Endothelial cell of umbilical vein (primary cell): ENCODE measurements around the gene MPZ. TPM values are rescaled to one million over a fixed set of nuclear protein-coding genes. Genes with fewer than 3 reads are reported as not detected.

Experiments
- Bru-seq: library from RNA; stranded (reverse); fragments of 400-500 nt; gene quantifications from one replicate; lab custom pipeline; 2021; lab: Mats Ljungman, UMichigan
- BruChase-seq, 2 experiments: library from RNA; stranded (reverse); fragments of 400-500 nt; gene quantifications; one replicate each; lab custom pipeline; 2021; lab: Mats Ljungman, UMichigan
- BruUV-seq: library from RNA; stranded (reverse); fragments of 400-500 nt; replicated peaks from 2 replicates; lab custom pipeline; 2021; lab: Mats Ljungman, UMichigan
- CTCF ChIA-PET: fragments of 300-600, 350-600 bp; sonication (Branson Sonifier 250); formaldehyde crosslinking; loops from one replicate; lab custom pipeline; 2021; ENCODE audit warnings: antibody characterized with exemption, inconsistent platforms; lab: Charles Lee
- POLR2A ChIA-PET: fragments of 300-600, 350-600 bp; sonication (Branson Sonifier 250); formaldehyde crosslinking; loops from one replicate; lab custom pipeline; 2021; ENCODE audit warnings: antibody characterized with exemption, inconsistent platforms; lab: Charles Lee
- DNase-seq: peaks from one replicate; pipeline ENCODE4 v3.0.0-alpha.2; 2011; ENCODE audit warnings: low read depth, low spot score
- FAIRE-seq: peaks from 2 replicates; lab custom pipeline; 2011; peaks lifted over from hg19 to GRCh38; lab: Jason Lieb, UNC
- H2AFZ ChIP-seq: 2 replicates; pipeline ENCODE4 v1.6.0; 2012; ENCODE audit warnings: low read depth, low read length, control low read depth, inconsistent platforms
- H3K27ac ChIP-seq: 2 replicates; pipeline ENCODE4 v1.5.1; 2011; ENCODE audit warnings: low read depth, mild to moderate bottlenecking, control low read depth, low read length, moderate library complexity; ENCODE audit not compliant: insufficient read depth
- H3K27me3 ChIP-seq, 2 experiments: 2 replicates each; pipeline versions ENCODE4 v1.6.0 to v1.6.1; 2011; ENCODE audit warnings: low read length in 2 of 2, mixed read lengths in 1 of 2; ENCODE audit not compliant: control insufficient read depth in 2 of 2, insufficient read depth in 2 of 2
- H3K36me3 ChIP-seq, 2 experiments: 2 replicates in 1 of 2; 3 replicates in 1 of 2; pipeline ENCODE4 v1.5.1; 2011; ENCODE audit warnings: low read length in 2 of 2, mild to moderate bottlenecking in 1 of 2, moderate library complexity in 1 of 2; ENCODE audit not compliant: control insufficient read depth in 2 of 2, insufficient read depth in 2 of 2; ENCODE audit errors: extremely low read depth in 1 of 2
- H3K4me1 ChIP-seq: 3 replicates; pipeline ENCODE4 v1.5.1; 2011; ENCODE audit warnings: mild to moderate bottlenecking, low read length; ENCODE audit not compliant: control insufficient read depth, insufficient read depth; ENCODE audit errors: extremely low read depth
- H3K4me2 ChIP-seq: 2 replicates; pipeline ENCODE4 v1.6.1; 2011; ENCODE audit warnings: low read length, control low read depth, mixed read lengths; ENCODE audit not compliant: insufficient read depth
- H3K4me3 ChIP-seq, 3 experiments: fragments of 200-600 bp in 1 of 3; sonication (generic), shearing (Covaris generic) in 1 of 3; replicated peaks in 1 of 3; 2 replicates each; pipeline ENCODE4 v1.5.1; 2011 to 2016; ENCODE audit warnings: control low read depth in 3 of 3, low read length in 3 of 3, mild to moderate bottlenecking in 2 of 3, inconsistent platforms in 1 of 3, low read depth in 1 of 3, moderate library complexity in 1 of 3; ENCODE audit not compliant: insufficient read depth in 1 of 3
- H3K79me2 ChIP-seq: 2 replicates; pipeline ENCODE4 v1.6.0; 2012; ENCODE audit warnings: low read length, inconsistent platforms; ENCODE audit not compliant: control insufficient read depth, insufficient read depth
- H3K9ac ChIP-seq: replicated peaks from 2 replicates; pipeline ENCODE3; 2011; ENCODE audit warnings: low read length, control low read depth; ENCODE audit not compliant: insufficient read depth; ENCODE audit errors: extremely low read depth
- H3K9me1 ChIP-seq: replicated peaks from 3 replicates; pipeline ENCODE4 v1.6.0; 2011; ENCODE audit warnings: mild to moderate bottlenecking, low read length; ENCODE audit not compliant: control insufficient read depth, insufficient read depth; ENCODE audit errors: extremely low read depth
- H3K9me3 ChIP-seq: replicated peaks from 2 replicates; pipeline ENCODE4 v1.5.1; 2012; ENCODE audit warnings: low read length, inconsistent platforms; ENCODE audit not compliant: control insufficient read depth, insufficient read depth
- H4K20me1 ChIP-seq: replicated peaks from 2 replicates; pipeline ENCODE3; 2011; ENCODE audit warnings: mild to moderate bottlenecking, low read length; ENCODE audit not compliant: control insufficient read depth, insufficient read depth; ENCODE audit errors: extremely low read depth
- EZH2 ChIP-seq: IDR thresholded peaks from 2 replicates; pipeline ENCODE4 v1.6.1; 2012; ENCODE audit warnings: borderline replicate concordance, low read depth, mild to moderate bottlenecking, moderate library complexity, low read length, inconsistent platforms; ENCODE audit not compliant: severe bottlenecking
- FOS ChIP-seq: IDR thresholded peaks from 2 replicates; pipeline ENCODE4 v1.6.1; 2011; ENCODE audit warnings: mild to moderate bottlenecking, low read length, moderate library complexity, borderline replicate concordance; ENCODE audit not compliant: insufficient read depth
- GATA2 ChIP-seq: IDR thresholded peaks from 2 replicates; pipeline ENCODE4 v1.7.0; 2011; ENCODE audit warnings: low read depth, mild to moderate bottlenecking, moderate library complexity, mixed read lengths, low read length; ENCODE audit not compliant: insufficient read length, insufficient read depth
- JUN ChIP-seq: IDR thresholded peaks from 2 replicates; pipeline ENCODE4 v1.6.1; 2011; ENCODE audit warnings: borderline replicate concordance, low read depth; ENCODE audit not compliant: insufficient read length, insufficient read depth
- MYC ChIP-seq: IDR thresholded peaks from one replicate; pipeline ENCODE4 v1.6.1; 2011; ENCODE audit warnings: mild to moderate bottlenecking, low read depth, low read length
- POLR2A ChIP-seq: IDR thresholded peaks from 2 replicates; pipeline ENCODE4 v1.6.1; 2012; ENCODE audit warnings: low read depth, mild to moderate bottlenecking, control low read depth, low read length
- POLR2AphosphoS5 ChIP-seq: IDR thresholded peaks from 2 replicates; pipeline ENCODE4 v1.6.1; 2012; ENCODE audit warnings: low read depth, mild to moderate bottlenecking, control low read depth, low read length, moderate library complexity; ENCODE audit not compliant: insufficient read depth
- dilution Hi-C: fragments of 300-500 bp; cut with MboI; formaldehyde crosslinking; loops from one replicate; pipeline ENCODE4 v1.15.0; 2019; ENCODE audit warnings: low sequenced_read_pairs; ENCODE audit not compliant: extremely low pct_ligation_motif_present
- intact Hi-C: fragments of 100-400 bp; cut with micrococcal nuclease; formaldehyde crosslinking; loops from one replicate; pipeline ENCODE4 v1.10.0; 2022
- long read RNA-seq: library from polyadenylated mRNA; stranded (forward); transcript quantifications from one replicate; pipeline ENCODE4 v2.0.0, GENCODE V29; 2021
- polyA minus RNA-seq, 3 experiments: library from RNA; depleted of rRNA, polyadenylated mRNA; stranded (reverse); fragments of >200 nt; gene quantifications; 1 replicate in 1 of 3; 2 replicates in 2 of 3; pipeline ENCODE4 v1.2.3, GENCODE V29; 2011
- polyA plus RNA-seq, 4 experiments: library from polyadenylated mRNA; depleted of rRNA in 3 of 4; stranded (reverse) in 3 of 4; unstranded in 1 of 4; fragments of >200 nt; gene quantifications; 2 replicates each; pipeline versions ENCODE4 v1.2.1 to v1.2.3, GENCODE V29; 2011 to 2012; ENCODE audit warnings: missing spikeins in 1 of 4
- total RNA-seq: library from RNA; stranded (reverse); gene quantifications from 2 replicates; pipeline ENCODE4 v1.2.3, GENCODE V29; 2021
- TF ChIP-seq, protein P1 (sequence below): IDR thresholded peaks from 2 replicates; pipeline ENCODE4 v1.6.1; 2011; ENCODE audit not compliant: insufficient read depth, insufficient read length
- TF ChIP-seq, protein P2 (sequence below), 2 donors: IDR thresholded peaks; 1 replicate in 1 of 2; 2 replicates in 1 of 2; pipeline ENCODE4 v1.5.1; 2011; ENCODE audit warnings: low read length in 2 of 2, mild to moderate bottlenecking in 2 of 2, moderate library complexity in 2 of 2, control low read depth in 1 of 2, inconsistent platforms in 1 of 2, low read depth in 1 of 2; ENCODE audit not compliant: insufficient read depth in 1 of 2; ENCODE audit errors: extremely low read depth in 1 of 2

Gene MPZ
- 1.3 and 2.0 TPM in 2 replicates for total RNA-seq
- polyA plus RNA-seq = 6.1 and 7.0 TPM in 2 replicates
- polyA plus RNA-seq (2011; cell fraction: cytosol; rRNA removed) = 5.5 and 5.7 TPM in 2 replicates
- 5.9 and 6.5 TPM in 2 replicates for polyA plus RNA-seq (2011; cell fraction: nucleus; rRNA removed)
- polyA plus RNA-seq (2012) = 0.86 and 1.2 TPM in 2 replicates
- polyA minus RNA-seq = 1.7 and 2.1 TPM in 2 replicates
- polyA minus RNA-seq (2011; cell fraction: cytosol; rRNA and poly(A)+ RNA removed) = 0.51 TPM
- polyA minus RNA-seq (2011; cell fraction: nucleus; rRNA and poly(A)+ RNA removed) = 1.8 and 3.0 TPM in 2 replicates
- Bru-seq, nascent RNA = percentile 28 among the genes with signal in this experiment
- BruChase-seq, experiment 1, labeled RNA remaining after a 6-hour chase = percentile 34 among the genes with signal in this experiment
- percentile 30 among the genes with signal in this experiment for BruChase-seq, experiment 2, labeled RNA remaining after a 2-hour chase
- long read RNA-seq, partial matches to known transcripts = 0 of 2 reads
- long read RNA-seq, other reads (novel, unspliced or antisense) = 2 of 2 reads

DNA sequence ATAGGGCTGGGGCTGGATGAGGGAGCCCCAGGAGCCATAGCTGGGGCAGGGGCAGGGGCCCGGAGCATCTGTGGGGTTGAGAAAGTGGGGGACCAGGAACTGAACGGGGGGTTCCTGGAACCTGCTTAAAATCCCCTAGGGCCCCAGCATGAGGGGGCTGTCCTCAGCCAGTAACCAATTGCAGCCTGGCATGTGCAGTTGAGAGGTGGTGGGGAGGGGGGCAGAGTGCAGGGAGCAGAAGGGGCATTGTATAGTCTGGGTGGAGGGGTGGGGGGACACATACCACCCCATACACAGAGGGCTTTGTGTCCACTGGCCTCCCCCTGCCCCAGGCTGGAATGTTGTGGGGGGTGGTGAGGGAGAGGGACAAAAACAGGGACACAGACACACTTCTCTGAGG, at the start of gene MPZ:
TSS of gene MPZ (minus strand) at position 101 of the 400 bp plus-strand sequence. CDS start at position 38, 63 bp downstream.
- no TSS peak for BruUV-seq
- Histone ChIP-seq H3K9ac (no peak within 1 kb of the TSS), H4K20me1 (no peaks in the 10 kb centered on the region), H3K36me3 (no peaks in the 10 kb centered on the region), H3K27ac (no peak within 1 kb of the TSS), H3K9me1 (no peaks in the 10 kb centered on the region), H3K4me2 (no peak within 1 kb of the TSS), H3K27me3 (no peaks in the 10 kb centered on the region), H3K4me1 (peaks cover 20% of the 10 kb centered on the region), H2AFZ (no peak within 1 kb of the TSS), H3K9me3 (no peaks in the 10 kb centered on the region), H3K4me3 (no peak within 1 kb of the TSS), H3K79me2 (peaks cover 4% of the 10 kb centered on the region)
- TF ChIP-seq, protein P1, sequence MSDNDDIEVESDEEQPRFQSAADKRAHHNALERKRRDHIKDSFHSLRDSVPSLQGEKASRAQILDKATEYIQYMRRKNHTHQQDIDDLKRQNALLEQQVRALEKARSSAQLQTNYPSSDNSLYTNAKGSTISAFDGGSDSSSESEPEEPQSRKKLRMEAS = no peak
- TF ChIP-seq EZH2 = no peak
- no peak for TF ChIP-seq GATA2
- TF ChIP-seq FOS = no peak
- no peak for TF ChIP-seq POLR2AphosphoS5
- TF ChIP-seq POLR2A = no peak
- no peak for TF ChIP-seq MYC
- TF ChIP-seq JUN = no peak
- TF ChIP-seq, protein P2, sequence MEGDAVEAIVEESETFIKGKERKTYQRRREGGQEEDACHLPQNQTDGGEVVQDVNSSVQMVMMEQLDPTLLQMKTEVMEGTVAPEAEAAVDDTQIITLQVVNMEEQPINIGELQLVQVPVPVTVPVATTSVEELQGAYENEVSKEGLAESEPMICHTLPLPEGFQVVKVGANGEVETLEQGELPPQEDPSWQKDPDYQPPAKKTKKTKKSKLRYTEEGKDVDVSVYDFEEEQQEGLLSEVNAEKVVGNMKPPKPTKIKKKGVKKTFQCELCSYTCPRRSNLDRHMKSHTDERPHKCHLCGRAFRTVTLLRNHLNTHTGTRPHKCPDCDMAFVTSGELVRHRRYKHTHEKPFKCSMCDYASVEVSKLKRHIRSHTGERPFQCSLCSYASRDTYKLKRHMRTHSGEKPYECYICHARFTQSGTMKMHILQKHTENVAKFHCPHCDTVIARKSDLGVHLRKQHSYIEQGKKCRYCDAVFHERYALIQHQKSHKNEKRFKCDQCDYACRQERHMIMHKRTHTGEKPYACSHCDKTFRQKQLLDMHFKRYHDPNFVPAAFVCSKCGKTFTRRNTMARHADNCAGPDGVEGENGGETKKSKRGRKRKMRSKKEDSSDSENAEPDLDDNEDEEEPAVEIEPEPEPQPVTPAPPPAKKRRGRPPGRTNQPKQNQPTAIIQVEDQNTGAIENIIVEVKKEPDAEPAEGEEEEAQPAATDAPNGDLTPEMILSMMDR (IDR thresholded peaks at IDR 0.05; ENCODE audit: extremely low read depth in 1 of 2, insufficient read depth in 1 of 2, low read depth in 1 of 2, low read length in 2 of 2) = no peak
- ChIA-PET POLR2A (no interaction called here), CTCF (no interaction called here)
- dilution Hi-C loops (no loop called here), intact Hi-C loops (loop anchor here (5.0 kb wide), 3 partner anchors 57 to 193 kb away; partner anchors contain the start of genes CFAP126, NIT1 and PFDN2)
- DNase-seq = no peak
- no peak for FAIRE-seq
